Measurements from ENCODE around the gene LRSAM1. TPM values are rescaled to one million over a fixed set of nuclear protein-coding genes. Genes with fewer than 3 reads are reported as not detected.

Gene LRSAM1
- total and polyA plus RNA-seq, 2 of the 8 experiments (the other 6 are each of a cell fraction or from before 2014, with no cell fraction given): 9.7 to 18.3 TPM

- H3K27me3 ChIP-seq (replicated peaks in 1 of 4; ENCODE audit: control insufficient read depth in 3 of 4, extremely low read depth in 1 of 4, insufficient read depth in 3 of 4, low read length in 3 of 4): no peaks in the 10 kb centered on the region
- no peaks in the 10 kb centered on the region for H3K36me3 ChIP-seq (ENCODE audit: control insufficient read depth in 2 of 4, insufficient read depth in 4 of 4, low read length in 3 of 4)
- no peak overlapping the region for H2BK120ac ChIP-seq (replicated peaks; ENCODE audit: low read depth, low read length)
- TF ChIP-seq CEBPB (IDR thresholded peaks at IDR 0.05; ENCODE audit: low read depth, low read length): no peak
- no peak overlapping the region for H2BK5ac ChIP-seq (ENCODE audit: low read depth, low read length)
- FAIRE-seq (no peak), DNase-seq (ENCODE audit: low read depth in 1 of 2, low spot score in 2 of 2) (no peak)
- no peak overlapping the region for H3K4me2 ChIP-seq (ENCODE audit: insufficient read depth in 1 of 2, low read depth in 2 of 2, low read length in 2 of 2)
- 95% methylated on average over 5 of the region's 6 CpGs; no CpG with 5 or more reads in 1 of the 2 experiments for WGBS, 2 experiments (ENCODE audit: extremely low coverage in 1 of 2, insufficient coverage in 1 of 2, insufficient read length in 1 of 2, insufficient replicate concordance in 2 of 2, low coverage in 1 of 2, low lambda C conversion rate in 2 of 2, missing lambda C conversion rate in 1 of 2)
- no peak overlapping the region for H3K23ac ChIP-seq (ENCODE audit: insufficient read length)
- H3K79me1 ChIP-seq (ENCODE audit: low read depth, low read length): peaks cover 4% of the 10 kb centered on the region
- peaks cover 7% of the 10 kb centered on the region for H3K23me2 ChIP-seq (ENCODE audit: low read depth, low read length)
- no peak overlapping the region for H4K91ac ChIP-seq (replicated peaks; ENCODE audit: insufficient read length, low read length)
- H3K4ac ChIP-seq (replicated peaks; ENCODE audit: insufficient read length, low read depth, low read length): no peak overlapping the region
- H3K4me1 ChIP-seq (replicated peaks in 1 of 4; ENCODE audit: control insufficient read depth in 3 of 4, insufficient read depth in 4 of 4, low read length in 3 of 4): peaks cover 0 to 9% (median 6%) of the 10 kb centered on the region in 4 experiments; a peak in 6 of 7 replicates
- no peak overlapping the region for H2AFZ ChIP-seq (ENCODE audit: low read length)
- H4K20me1 ChIP-seq (replicated peaks in 1 of 2; ENCODE audit: control insufficient read depth in 1 of 2, insufficient read depth in 2 of 2, low read length in 2 of 2): peaks cover 2% of the 10 kb centered on the region in 2 experiments
- no peak overlapping the region for H4K8ac ChIP-seq (ENCODE audit: extremely low read depth, insufficient read depth, low read length)
- H3K79me2 ChIP-seq (ENCODE audit: control insufficient read depth in 1 of 2, insufficient read depth in 2 of 2, low read length in 2 of 2): peaks cover 0 to 9% of the 10 kb centered on the region in 2 experiments; a peak in 1 of 4 replicates
- no peaks in the 10 kb centered on the region for H3K9me3 ChIP-seq (ENCODE audit: insufficient read depth in 2 of 2, low read depth in 1 of 2, low read length in 1 of 2)
- no peak overlapping the region for H2AK5ac ChIP-seq (ENCODE audit: low read depth, low read length)
- no peak overlapping the region for H2BK12ac ChIP-seq (ENCODE audit: low read depth, low read length)
- no peak overlapping the region for H3K18ac ChIP-seq (ENCODE audit: extremely low read depth, low read length)
- H2BK15ac ChIP-seq (ENCODE audit: low read length): no peak overlapping the region
- CTCF ChIA-PET (ENCODE audit: partially characterized antibody): interaction anchor here (0.6 to 2.5 kb wide), 5 partner anchors 17 to 201 kb away, joined by 3 to 9 read pairs (median 4); no protein-coding TSS in a partner anchor
- POLR2A ChIA-PET (ENCODE audit: partially characterized antibody): interaction anchor here (1.2 to 1.5 kb wide), 2 partner anchors 22 to 27 kb away, joined by 4 to 5 read pairs; partner anchors contain the start of gene SLC2A8
- H3K56ac ChIP-seq (replicated peaks; ENCODE audit: insufficient read length, low read depth, low read length): no peak overlapping the region
- H3K27ac ChIP-seq (ENCODE audit: low read depth, low read length): no peak overlapping the region
- H2BK20ac ChIP-seq (ENCODE audit: low read length): no peak overlapping the region
- no peak overlapping the region for H4K5ac ChIP-seq (ENCODE audit: insufficient read length, low read depth, low read length)
- peak overlapping the region in 2 of 4 experiments; percentile 4 to 31; a peak in 2 of 7 replicates for H3K9ac ChIP-seq (replicated peaks in 1 of 4; ENCODE audit: extremely low read depth in 1 of 4, low read depth in 3 of 4, low read length in 3 of 4)
- no peak overlapping the region for H3K4me3 ChIP-seq (ENCODE audit: extremely low read depth in 1 of 4, insufficient read depth in 2 of 4, low read depth in 3 of 4, low read length in 4 of 4)
- H3K14ac ChIP-seq (ENCODE audit: insufficient read length): no peak overlapping the region
Measured at GRCh38 chr9:127419348-127419747, 32.0 kb upstream of the LRSAM1 start.

All from H1 (cell line).